NCI-H345 treated with DMSO at 0.1 percent for 48 hours (cell line): ENCODE data around the gene LAMC1.
A peak's percentile ranks its signal among the peaks of the same experiment; 100 is the strongest.

ENCODE experiments used
- DNase-seq: peaks from one replicate; lab custom pipeline; 2025; ENCODE audit not compliant: unreplicated experiment; lab: John Stamatoyannopoulos, UW

The LAMC1 gene

DNA sequence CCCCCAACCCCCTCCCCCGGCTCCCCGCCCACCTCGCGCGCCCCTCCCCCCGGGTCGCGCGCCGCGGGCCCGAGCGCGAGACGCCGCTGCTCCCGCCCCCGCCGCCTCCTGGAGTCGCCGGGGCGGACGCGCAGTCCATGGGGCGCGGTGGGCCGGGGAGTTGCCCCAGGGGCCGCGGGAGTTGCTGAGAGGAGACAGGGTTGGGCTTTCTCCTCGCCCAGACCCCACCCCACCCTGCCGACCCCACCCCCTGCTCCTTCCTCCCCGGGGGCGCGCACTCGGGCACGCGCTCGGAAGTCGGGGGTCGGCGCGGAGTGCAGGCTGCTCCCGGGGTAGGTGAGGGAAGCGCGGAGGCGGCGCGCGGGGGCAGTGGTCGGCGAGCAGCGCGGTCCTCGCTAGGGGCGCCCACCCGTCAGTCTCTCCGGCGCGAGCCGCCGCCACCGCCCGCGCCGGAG is at the start of gene LAMC1:
Gene LAMC1, plus strand, starts transcription at position 275 of the 455 bp plus-strand sequence. CDS start 297 bp downstream, outside the sequence.
- peak; percentile 73 for DNase-seq

- no peak for DNase-seq
These were observed 48.6 kb upstream of the LAMC1 start for GRCh38 chr1:182974506-182975191.

GRCh38 chr1:182977480-182977879 is 45.7 kb upstream of the LAMC1 start:
- DNase-seq, result no peak

DNA sequence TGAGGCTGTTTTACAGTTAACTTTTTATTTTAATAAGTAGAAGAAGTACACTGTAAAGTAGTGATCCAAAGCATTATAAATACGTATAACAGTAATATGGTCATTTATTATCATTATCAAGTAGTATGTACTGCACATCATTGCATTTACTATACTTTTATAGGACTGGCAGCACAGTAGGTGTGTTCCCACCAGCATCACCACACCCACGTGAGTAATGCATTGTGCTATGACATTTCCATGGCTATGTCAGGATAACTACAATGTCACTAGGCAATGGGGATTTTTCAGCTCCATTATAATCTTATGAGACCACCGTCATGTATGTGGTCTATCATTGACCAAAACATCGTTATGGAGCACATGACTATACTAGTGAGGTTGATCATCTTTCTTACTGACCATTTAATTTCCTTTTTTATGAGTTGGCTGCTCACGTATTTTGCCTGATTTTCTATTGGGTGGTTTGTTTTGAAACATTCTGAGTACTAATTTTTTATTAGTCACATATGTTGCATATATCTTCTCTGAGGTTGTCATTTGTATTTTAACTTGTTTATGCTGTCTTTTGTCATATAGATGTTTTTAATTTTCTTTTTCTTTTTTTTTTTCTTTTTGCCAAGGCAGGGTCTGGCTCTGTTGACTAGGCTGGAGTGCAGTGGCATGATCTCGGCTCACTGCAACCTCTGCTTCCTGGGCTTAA is 44.9 kb upstream of the LAMC1 start:
- DNase-seq, result no peak

DNA sequence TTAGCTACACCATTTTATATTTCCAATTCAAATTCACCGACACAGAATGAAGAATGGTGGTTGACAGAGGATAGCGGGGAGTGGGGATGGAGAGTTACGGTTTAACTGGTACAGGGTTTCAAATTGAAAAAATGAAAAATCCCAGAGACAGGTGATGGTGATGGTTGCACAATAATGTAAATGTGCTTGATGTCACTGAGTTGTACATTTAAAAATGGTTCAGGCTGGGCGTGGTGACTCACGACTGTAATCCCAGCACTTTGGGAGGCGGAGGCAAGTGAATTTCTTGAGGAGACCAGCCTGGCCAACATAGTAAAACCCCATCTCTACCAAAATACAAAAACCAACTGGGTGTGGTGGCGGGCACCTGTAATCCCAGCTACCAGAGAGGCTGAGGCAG is 39.1 kb upstream of the LAMC1 start:
- no peak for DNase-seq

GRCh38 chr1:182984621-182985020 is 38.6 kb upstream of the LAMC1 start:
- DNase-seq, result no peak

GRCh38 chr1:182985876-182986275 is 37.3 kb upstream of the LAMC1 start:
- DNase-seq, result no peak

- DNase-seq, result no peak
These were observed 32.6 kb upstream of the LAMC1 start for GRCh38 chr1:182990413-182991144.

DNA sequence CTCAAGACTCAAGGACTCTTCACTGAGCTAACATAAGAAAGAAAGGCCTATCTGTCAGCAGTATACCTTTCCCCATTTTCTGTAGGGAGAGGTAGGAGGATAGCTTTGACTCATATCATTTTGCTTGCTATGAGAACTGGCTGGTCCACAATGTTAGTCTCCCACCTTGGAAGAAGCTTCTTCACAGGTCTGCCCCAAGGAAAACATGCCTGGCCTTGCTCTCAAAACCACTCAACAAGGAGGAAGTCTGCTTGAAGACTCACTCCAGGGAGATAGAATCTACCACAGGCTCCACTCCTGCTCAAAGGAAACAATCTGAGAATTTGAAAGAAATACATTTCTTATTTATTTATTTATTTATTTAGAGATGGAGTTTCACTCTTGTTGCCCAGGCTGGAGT is 29.5 kb upstream of the LAMC1 start:
- no peak for DNase-seq

GRCh38 chr1:182995894-182996293 is 27.3 kb upstream of the LAMC1 start:
- DNase-seq, result no peak

GRCh38 chr1:182996816-182997215 is 26.4 kb upstream of the LAMC1 start:
- DNase-seq, result no peak

- DNase-seq, result no peak
These were observed 24.7 kb upstream of the LAMC1 start for GRCh38 chr1:182998482-182998881.

- no peak for DNase-seq
These were observed 22.9 kb upstream of the LAMC1 start for GRCh38 chr1:183000167-183000962.

- no peak for DNase-seq
These were observed 21.0 kb upstream of the LAMC1 start for GRCh38 chr1:183002267-183002666.

GRCh38 chr1:183002797-183003196 is 20.4 kb upstream of the LAMC1 start:
- DNase-seq, result no peak

DNA sequence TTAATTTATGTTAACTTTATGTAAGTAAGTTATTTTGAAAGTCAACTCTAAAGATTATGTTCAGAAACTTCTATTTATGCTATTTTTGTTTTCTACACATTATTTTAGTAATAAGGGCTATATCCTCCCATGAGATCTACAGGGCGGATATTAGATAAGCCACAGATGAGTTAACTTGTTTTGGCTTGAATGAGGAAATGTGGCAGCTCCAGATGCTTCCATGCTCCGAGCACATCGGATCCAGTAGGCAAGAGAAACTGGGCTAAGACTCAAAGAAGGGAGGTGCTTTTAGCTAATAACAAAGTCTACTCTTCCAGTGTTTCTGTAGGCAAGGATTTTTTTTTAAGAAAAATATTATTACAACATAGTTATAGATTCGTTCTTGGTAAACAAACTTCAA is 20.0 kb upstream of the LAMC1 start:
- DNase-seq, result no peak

- no peak for DNase-seq
These were observed 19.1 kb upstream of the LAMC1 start for GRCh38 chr1:183004141-183004540.

DNA sequence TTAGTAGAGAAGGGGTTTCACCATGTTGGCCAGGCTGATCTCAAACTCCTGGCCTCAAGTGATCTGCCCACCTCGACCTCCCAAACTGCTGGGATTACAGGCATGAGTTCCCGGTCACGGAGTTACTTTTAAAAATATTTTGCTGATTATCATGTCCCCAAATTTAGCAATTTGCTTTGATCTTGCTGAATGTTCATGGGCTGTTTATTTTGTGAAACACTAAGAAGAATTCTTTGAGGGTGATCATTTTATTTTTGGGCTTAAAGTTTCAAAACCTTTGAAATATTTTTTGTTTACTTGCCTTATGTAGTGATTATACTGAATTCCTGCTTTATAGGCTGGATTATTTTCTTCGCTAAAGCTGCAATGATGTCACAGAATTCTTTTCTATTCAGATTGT is 11.4 kb upstream of the LAMC1 start:
- DNase-seq, result no peak

GRCh38 chr1:183012301-183012994 is 10.8 kb upstream of the LAMC1 start:
- no peak for DNase-seq

GRCh38 chr1:183019139-183019740 is 4.0 kb upstream of the LAMC1 start:
- DNase-seq, result no peak
